SU-DHL-6 (cell line): Measurements from ENCODE around the gene WNK1.

Source experiments
- EZH2phosphoT487 ChIP-seq: fragments of 200-600 bp; sonication (generic), shearing (Covaris generic); conservative IDR thresholded peaks from 2 replicates; pipeline ENCODE4 v1.6.1; 2018; ENCODE audit warnings: mild to moderate bottlenecking, antibody characterized with exemption, low read length, moderate library complexity, mixed read lengths
- TF ChIP-seq, protein P1 (sequence below): fragments of 200-600 bp; sonication (generic); IDR thresholded peaks from one replicate; pipeline ENCODE4 v1.5.1; 2017; ENCODE audit warnings: antibody characterized with exemption, mild to moderate bottlenecking, low read length, moderate library complexity; ENCODE audit not compliant: insufficient read depth, poor library complexity, severe bottlenecking

DNA sequence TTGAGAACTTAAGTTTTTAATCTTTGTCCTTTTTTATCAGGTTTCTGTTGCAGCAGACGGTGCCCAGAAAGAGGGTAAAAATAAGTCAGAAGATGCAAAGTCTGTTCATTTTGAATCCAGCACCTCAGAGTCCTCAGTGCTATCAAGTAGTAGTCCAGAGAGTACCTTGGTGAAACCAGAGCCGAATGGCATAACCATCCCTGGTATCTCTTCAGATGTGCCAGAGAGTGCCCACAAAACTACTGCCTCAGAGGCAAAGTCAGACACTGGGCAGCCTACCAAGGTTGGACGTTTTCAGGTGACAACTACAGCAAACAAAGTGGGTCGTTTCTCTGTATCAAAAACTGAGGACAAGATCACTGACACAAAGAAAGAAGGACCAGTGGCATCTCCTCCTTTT, 143.7 kb downstream of the WNK1 start:
- TF ChIP-seq, protein P1, sequence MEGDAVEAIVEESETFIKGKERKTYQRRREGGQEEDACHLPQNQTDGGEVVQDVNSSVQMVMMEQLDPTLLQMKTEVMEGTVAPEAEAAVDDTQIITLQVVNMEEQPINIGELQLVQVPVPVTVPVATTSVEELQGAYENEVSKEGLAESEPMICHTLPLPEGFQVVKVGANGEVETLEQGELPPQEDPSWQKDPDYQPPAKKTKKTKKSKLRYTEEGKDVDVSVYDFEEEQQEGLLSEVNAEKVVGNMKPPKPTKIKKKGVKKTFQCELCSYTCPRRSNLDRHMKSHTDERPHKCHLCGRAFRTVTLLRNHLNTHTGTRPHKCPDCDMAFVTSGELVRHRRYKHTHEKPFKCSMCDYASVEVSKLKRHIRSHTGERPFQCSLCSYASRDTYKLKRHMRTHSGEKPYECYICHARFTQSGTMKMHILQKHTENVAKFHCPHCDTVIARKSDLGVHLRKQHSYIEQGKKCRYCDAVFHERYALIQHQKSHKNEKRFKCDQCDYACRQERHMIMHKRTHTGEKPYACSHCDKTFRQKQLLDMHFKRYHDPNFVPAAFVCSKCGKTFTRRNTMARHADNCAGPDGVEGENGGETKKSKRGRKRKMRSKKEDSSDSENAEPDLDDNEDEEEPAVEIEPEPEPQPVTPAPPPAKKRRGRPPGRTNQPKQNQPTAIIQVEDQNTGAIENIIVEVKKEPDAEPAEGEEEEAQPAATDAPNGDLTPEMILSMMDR = no peak
- TF ChIP-seq EZH2phosphoT487 = no peak
